Hepatocyte (in vitro differentiated cells): ENCODE measurements around the gene NUP214. TPM values are rescaled to one million over a fixed set of nuclear protein-coding genes. Genes with fewer than 3 reads are reported as not detected.

ENCODE experiments used
- DNase-seq: peaks from one replicate; pipeline ENCODE4 v3.0.0-alpha.2; 2016; ENCODE audit warnings: low spot score
- H2AFZ ChIP-seq: fragments of 200-600 bp; sonication (generic); 2 replicates; pipeline ENCODE4 v1.6.0; 2016; ENCODE audit warnings: antibody characterized with exemption, mild to moderate bottlenecking
- H3K27ac ChIP-seq: fragments of 200-600 bp; sonication (generic); 2 replicates; pipeline ENCODE4 v1.5.1; 2016; ENCODE audit warnings: mild to moderate bottlenecking
- H3K27me3 ChIP-seq: fragments of 200-600 bp; sonication (generic); 2 replicates; pipeline ENCODE4 v1.6.1; 2016
- H3K36me3 ChIP-seq: fragments of 200-600 bp; sonication (generic); replicated peaks from 2 replicates; pipeline ENCODE4 v1.5.1; 2016; ENCODE audit warnings: low read depth; ENCODE audit not compliant: insufficient read depth
- H3K4me1 ChIP-seq: fragments of 200-600 bp; sonication (generic); 2 replicates; pipeline ENCODE4 v1.5.1; 2016; ENCODE audit warnings: mild to moderate bottlenecking, moderate library complexity; ENCODE audit not compliant: insufficient read depth
- H3K4me2 ChIP-seq: fragments of 200-600 bp; sonication (generic); 2 replicates; pipeline ENCODE4 v1.6.0; 2016
- H3K4me3 ChIP-seq: fragments of 200-600 bp; sonication (generic); 2 replicates; pipeline ENCODE4 v1.5.1; 2016; ENCODE audit warnings: mild to moderate bottlenecking
- H3K79me2 ChIP-seq: fragments of 200-600 bp; sonication (generic); 2 replicates; pipeline ENCODE4 v1.6.0; 2017; ENCODE audit warnings: mild to moderate bottlenecking
- H3K9me2 ChIP-seq: fragments of 200-600 bp; sonication (generic); replicated peaks from 2 replicates; pipeline ENCODE4 v1.6.0; 2017; ENCODE audit warnings: mild to moderate bottlenecking; ENCODE audit not compliant: insufficient read depth
- H3K9me3 ChIP-seq: fragments of 200-600 bp; sonication (generic); 2 replicates; pipeline ENCODE4 v1.5.1; 2016; ENCODE audit warnings: low read depth, mild to moderate bottlenecking
- H4K20me1 ChIP-seq: fragments of 200-600 bp; sonication (generic); 2 replicates; pipeline ENCODE4 v1.6.0; 2016; ENCODE audit warnings: mild to moderate bottlenecking; ENCODE audit not compliant: insufficient read depth, poor library complexity, severe bottlenecking
- CTCF ChIP-seq: fragments of 200-600 bp; sonication (generic); IDR thresholded peaks from 2 replicates; pipeline ENCODE4 v1.5.1; 2016; ENCODE audit warnings: antibody characterized with exemption, mild to moderate bottlenecking; ENCODE audit not compliant: poor library complexity
- EZH2 ChIP-seq: fragments of 200-600 bp; sonication (generic); IDR thresholded peaks from 2 replicates; pipeline ENCODE4 v1.6.1; 2016; ENCODE audit warnings: antibody characterized with exemption, mild to moderate bottlenecking, borderline replicate concordance
- EZH2phosphoT487 ChIP-seq: fragments of 200-600 bp; sonication (generic); IDR thresholded peaks from one replicate; pipeline ENCODE4 v1.6.1; 2018; ENCODE audit warnings: antibody characterized with exemption, mild to moderate bottlenecking, low read depth, moderate library complexity; ENCODE audit not compliant: unreplicated experiment, severe bottlenecking
- WGBS: methylation state at CpG from one replicate; pipeline ENCODE4 v1.1.6; 2016; ENCODE audit warnings: low lambda C conversion rate; ENCODE audit errors: missing lambda C conversion rate; 5-methylcytosine and 5-hydroxymethylcytosine counted together
- polyA plus RNA-seq: library from polyadenylated mRNA; unstranded; fragments of >200 nt; fragmentation: Nextera tagmentation; extraction: Ambion mirVana; gene quantifications from 2 replicates; pipeline ENCODE4 v1.2.1, GENCODE V29; 2016
- total RNA-seq: library from RNA; depleted of rRNA; stranded (reverse); fragments of >200 nt; gene quantifications from 2 replicates; pipeline ENCODE4 v1.2.3, GENCODE V29; 2014

NUP214 gene
- total and polyA plus RNA-seq, 2 experiments from 2014 or later: 13.7 to 18.1 TPM

- 81% methylated on average over 4 of the region's 5 CpGs for WGBS
- no peak overlapping the region for H3K27ac ChIP-seq
- no peaks in the 10 kb centered on the region for H3K9me2 ChIP-seq
- no peaks in the 10 kb centered on the region for H3K79me2 ChIP-seq
- H2AFZ ChIP-seq: no peak overlapping the region
- no peaks in the 10 kb centered on the region for H3K9me3 ChIP-seq
- H3K4me3 ChIP-seq: no peak overlapping the region
- H3K36me3 ChIP-seq: no peaks in the 10 kb centered on the region
- DNase-seq: no peak
- H3K4me1 ChIP-seq: peaks cover 12% of the 10 kb centered on the region
- no peaks in the 10 kb centered on the region for H3K27me3 ChIP-seq
- no peak overlapping the region for H3K4me2 ChIP-seq
- no peak for TF ChIP-seq EZH2
- no peak for TF ChIP-seq EZH2phosphoT487
- no peak for TF ChIP-seq CTCF
- H4K20me1 ChIP-seq: no peaks in the 10 kb centered on the region
These were observed 111.4 kb downstream of the NUP214 start for GRCh38 chr9:131236761-131237160.

GRCh38 chr9:131237291-131237690, 111.9 kb downstream of the NUP214 start:
- Histone ChIP-seq H3K4me2 (no peak overlapping the region), H3K4me3 (no peak overlapping the region), H3K27me3 (no peaks in the 10 kb centered on the region), H2AFZ (no peak overlapping the region), H3K79me2 (no peaks in the 10 kb centered on the region), H3K9me2 (no peaks in the 10 kb centered on the region), H3K27ac (no peak overlapping the region), H3K9me3 (no peaks in the 10 kb centered on the region), H3K4me1 (peaks cover 12% of the 10 kb centered on the region), H4K20me1 (no peaks in the 10 kb centered on the region), H3K36me3 (no peaks in the 10 kb centered on the region)
- 87% methylated on average over 7 of the region's 7 CpGs for WGBS
- no peak for DNase-seq
- TF ChIP-seq EZH2 (no peak), CTCF (no peak), EZH2phosphoT487 (no peak)

DNA sequence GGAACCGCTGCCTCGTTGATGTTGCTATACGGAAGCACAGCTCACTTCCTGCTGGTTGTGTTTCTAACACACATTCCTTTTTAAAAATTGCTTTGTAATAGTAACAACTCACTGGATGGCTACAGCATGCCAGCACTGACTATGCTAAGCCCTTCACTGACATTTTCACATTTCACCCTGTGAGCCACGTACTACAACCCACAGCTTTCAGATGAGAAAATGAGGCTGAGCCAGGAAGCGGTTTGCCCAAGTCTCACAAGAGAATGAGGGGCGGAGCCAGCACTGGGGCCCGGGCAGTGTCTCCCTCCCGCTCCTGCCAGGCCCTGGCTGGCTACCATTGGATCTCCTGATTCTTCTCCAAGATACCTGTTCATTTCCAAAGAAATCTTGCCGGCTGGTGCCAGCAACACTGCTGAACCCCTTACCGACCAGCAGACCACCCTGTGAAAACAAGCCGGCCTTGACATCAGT, 112.6 kb downstream of the NUP214 start:
- peak overlapping the region; percentile 42 for H3K27ac ChIP-seq
- H4K20me1 ChIP-seq: no peaks in the 10 kb centered on the region
- no peak overlapping the region for H2AFZ ChIP-seq
- peaks cover 12% of the 10 kb centered on the region for H3K4me1 ChIP-seq
- no peak overlapping the region for H3K4me3 ChIP-seq
- no peaks in the 10 kb centered on the region for H3K9me2 ChIP-seq
- H3K79me2 ChIP-seq: no peaks in the 10 kb centered on the region
- 53% methylated on average over 11 of the region's 11 CpGs for WGBS
- no peaks in the 10 kb centered on the region for H3K36me3 ChIP-seq
- H3K4me2 ChIP-seq: peak overlapping the region; percentile 60
- DNase-seq: peak; percentile 71
- H3K9me3 ChIP-seq: no peaks in the 10 kb centered on the region
- TF ChIP-seq CTCF (no peak), EZH2phosphoT487 (no peak), EZH2 (no peak)
- no peaks in the 10 kb centered on the region for H3K27me3 ChIP-seq
